ENCODE measurements around the gene NDUFAB1.

DNA sequence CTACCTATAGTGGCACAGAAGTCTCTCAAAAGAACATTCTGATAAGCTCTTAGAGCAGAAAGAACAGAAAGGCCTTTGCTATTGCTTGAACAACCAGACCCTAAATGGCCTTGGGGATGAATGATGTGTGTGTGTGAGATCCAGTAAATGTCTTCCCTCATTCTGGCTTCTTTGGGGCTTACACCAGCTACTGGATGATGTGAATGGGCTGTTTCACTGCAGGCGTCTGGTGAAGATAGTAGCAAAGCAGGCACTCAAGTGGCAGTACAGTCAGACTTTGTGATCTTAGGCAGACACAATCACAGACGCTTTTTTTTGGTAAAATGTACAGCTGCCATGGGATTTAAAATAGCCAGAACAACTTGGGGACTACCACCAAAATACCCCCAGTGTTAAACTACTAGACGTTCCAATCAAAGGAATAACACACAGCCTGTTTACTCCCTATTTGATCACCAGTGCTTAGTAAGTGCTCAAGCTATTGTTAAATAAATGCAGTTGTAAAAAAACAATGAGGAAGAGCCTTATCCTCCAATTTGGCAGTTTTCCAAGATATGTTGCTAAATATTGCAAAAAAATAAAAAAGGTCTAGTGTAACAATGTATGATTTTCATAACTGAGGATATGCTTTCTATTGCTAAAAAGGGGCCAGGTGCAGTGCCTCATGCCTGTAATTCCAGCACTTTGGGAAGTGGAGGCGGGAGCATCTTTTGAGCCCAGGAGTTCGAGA is 17.9 kb downstream of the NDUFAB1 start:
- TF ChIP-seq EZH2 (IDR thresholded peaks at IDR 0.05; ENCODE audit: borderline replicate concordance, low read depth, low read length, poor library complexity, severe bottlenecking): no peak
- TF ChIP-seq, protein P1, sequence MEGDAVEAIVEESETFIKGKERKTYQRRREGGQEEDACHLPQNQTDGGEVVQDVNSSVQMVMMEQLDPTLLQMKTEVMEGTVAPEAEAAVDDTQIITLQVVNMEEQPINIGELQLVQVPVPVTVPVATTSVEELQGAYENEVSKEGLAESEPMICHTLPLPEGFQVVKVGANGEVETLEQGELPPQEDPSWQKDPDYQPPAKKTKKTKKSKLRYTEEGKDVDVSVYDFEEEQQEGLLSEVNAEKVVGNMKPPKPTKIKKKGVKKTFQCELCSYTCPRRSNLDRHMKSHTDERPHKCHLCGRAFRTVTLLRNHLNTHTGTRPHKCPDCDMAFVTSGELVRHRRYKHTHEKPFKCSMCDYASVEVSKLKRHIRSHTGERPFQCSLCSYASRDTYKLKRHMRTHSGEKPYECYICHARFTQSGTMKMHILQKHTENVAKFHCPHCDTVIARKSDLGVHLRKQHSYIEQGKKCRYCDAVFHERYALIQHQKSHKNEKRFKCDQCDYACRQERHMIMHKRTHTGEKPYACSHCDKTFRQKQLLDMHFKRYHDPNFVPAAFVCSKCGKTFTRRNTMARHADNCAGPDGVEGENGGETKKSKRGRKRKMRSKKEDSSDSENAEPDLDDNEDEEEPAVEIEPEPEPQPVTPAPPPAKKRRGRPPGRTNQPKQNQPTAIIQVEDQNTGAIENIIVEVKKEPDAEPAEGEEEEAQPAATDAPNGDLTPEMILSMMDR (conservative IDR thresholded peaks at IDR 0.05; ENCODE audit: low read depth, low read length): no peak
